ENCODE results near the gene SF1.

GRCh38 chr11:64719406-64719805, 58.9 kb downstream of the SF1 start:
- TF ChIP-seq CTCF (IDR thresholded peaks at IDR 0.05; ENCODE audit: borderline replicate concordance, extremely low read depth, low read length, poor library complexity, severe bottlenecking) = no peak
- no peak for TF ChIP-seq EZH2 (IDR thresholded peaks at IDR 0.05; ENCODE audit: borderline replicate concordance, low read depth, low read length, severe bottlenecking)
